Mesenchymal stem cell (in vitro differentiated cells and primary cell): ENCODE measurements around the gene SUPT5H.

Source experiments
- DNase-seq: peaks from one replicate; pipeline ENCODE4 v3.0.0-alpha.2; 2013
- H2AFZ ChIP-seq: one replicate; pipeline ENCODE4 v1.6.1; 2013; ENCODE audit warnings: low read depth, mild to moderate bottlenecking, control low read depth, inconsistent platforms, low read length, moderate library complexity
- H2AK5ac ChIP-seq: 2 replicates; pipeline ENCODE4 v1.6.1; 2013; ENCODE audit warnings: low read length, moderate library complexity, mild to moderate bottlenecking, inconsistent platforms; ENCODE audit not compliant: severe bottlenecking
- H2BK120ac ChIP-seq: one replicate; pipeline ENCODE4 v1.6.1; 2013; ENCODE audit warnings: low read depth, mild to moderate bottlenecking, inconsistent platforms, low read length, moderate library complexity
- H2BK12ac ChIP-seq, 2 experiments: one replicate each; pipeline ENCODE4 v1.6.1; 2013; ENCODE audit warnings: inconsistent platforms in 2 of 2, low read length in 2 of 2, mild to moderate bottlenecking in 2 of 2, moderate library complexity in 2 of 2, control low read depth in 1 of 2
- H2BK15ac ChIP-seq: one replicate; pipeline ENCODE4 v1.6.1; 2013; ENCODE audit warnings: mild to moderate bottlenecking, low read depth, inconsistent platforms; ENCODE audit not compliant: poor library complexity, severe bottlenecking
- H2BK5ac ChIP-seq: 2 replicates; pipeline ENCODE4 v1.6.1; 2013; ENCODE audit warnings: low read depth, mild to moderate bottlenecking, low read length, control low read depth, inconsistent platforms; ENCODE audit not compliant: poor library complexity, severe bottlenecking
- H3K14ac ChIP-seq, 2 experiments: one replicate each; pipeline ENCODE4 v1.6.1; 2013; ENCODE audit warnings: inconsistent platforms in 2 of 2, low read length in 2 of 2, control low read depth in 1 of 2, mild to moderate bottlenecking in 1 of 2, moderate library complexity in 1 of 2
- H3K18ac ChIP-seq, 2 experiments: one replicate each; pipeline ENCODE4 v1.6.1; 2013; ENCODE audit warnings: inconsistent platforms in 2 of 2, low read length in 2 of 2, control low read depth in 1 of 2, low read depth in 1 of 2, mild to moderate bottlenecking in 1 of 2
- H3K23ac ChIP-seq, 2 experiments: one replicate each; pipeline ENCODE4 v1.6.1; 2013; ENCODE audit warnings: inconsistent platforms in 2 of 2, low read length in 2 of 2, mild to moderate bottlenecking in 2 of 2, moderate library complexity in 2 of 2, control low read depth in 1 of 2
- H3K27ac ChIP-seq: 2 replicates; pipeline ENCODE4 v1.5.1; 2013; ENCODE audit warnings: mild to moderate bottlenecking, moderate library complexity, low read length, control low read depth, inconsistent platforms; ENCODE audit not compliant: poor library complexity, severe bottlenecking
- H3K27me3 ChIP-seq, 2 experiments: 2 replicates each; pipeline versions ENCODE4 v1.6.1 to v1.7.0; 2013; ENCODE audit warnings: low read length in 2 of 2, mild to moderate bottlenecking in 2 of 2, moderate library complexity in 2 of 2, control low read depth in 1 of 2, inconsistent platforms in 1 of 2; ENCODE audit not compliant: control insufficient read depth in 1 of 2, insufficient read depth in 1 of 2
- H3K36me3 ChIP-seq, 2 experiments: 2 replicates each; pipeline versions ENCODE4 v1.6.1 to v1.7.0; 2013; ENCODE audit warnings: low read length in 2 of 2, control low read depth in 1 of 2, inconsistent platforms in 1 of 2, low read depth in 1 of 2, mild to moderate bottlenecking in 1 of 2; ENCODE audit not compliant: insufficient read depth in 2 of 2, control insufficient read depth in 1 of 2
- H3K4ac ChIP-seq, 2 experiments: one replicate each; pipeline ENCODE4 v1.6.1; 2013; ENCODE audit warnings: inconsistent platforms in 2 of 2, low read length in 2 of 2, mild to moderate bottlenecking in 2 of 2, moderate library complexity in 2 of 2, control low read depth in 1 of 2, low read depth in 1 of 2
- H3K4me1 ChIP-seq: 2 replicates; pipeline ENCODE4 v1.6.1; 2013; ENCODE audit warnings: low read depth, low read length, control low read depth; ENCODE audit not compliant: control insufficient read depth, insufficient read depth
- H3K4me2 ChIP-seq: 2 replicates; pipeline ENCODE4 v1.6.1; 2013; ENCODE audit warnings: low read length, mild to moderate bottlenecking, inconsistent platforms; ENCODE audit not compliant: poor library complexity, severe bottlenecking
- H3K4me3 ChIP-seq, 2 experiments: 2 replicates each; pipeline versions ENCODE4 v1.5.1 to v1.7.0; 2013; ENCODE audit warnings: low read length in 2 of 2, mild to moderate bottlenecking in 2 of 2, control low read depth in 1 of 2, low read depth in 1 of 2; ENCODE audit not compliant: insufficient read depth in 1 of 2
- H3K79me1 ChIP-seq: replicated peaks from 2 replicates; pipeline ENCODE4 v1.6.1; 2013; ENCODE audit warnings: mild to moderate bottlenecking, control low read depth, low read length, inconsistent platforms; ENCODE audit not compliant: poor library complexity, severe bottlenecking
- H3K9ac ChIP-seq: 2 replicates; pipeline ENCODE4 v1.7.0; 2013; ENCODE audit warnings: mild to moderate bottlenecking, low read length, moderate library complexity
- H3K9me3 ChIP-seq: 2 replicates; pipeline ENCODE4 v1.7.0; 2013; ENCODE audit warnings: mild to moderate bottlenecking, low read length; ENCODE audit not compliant: control insufficient read depth
- H4K8ac ChIP-seq: one replicate; pipeline ENCODE4 v1.6.1; 2013; ENCODE audit warnings: inconsistent platforms, mild to moderate bottlenecking, low read length, moderate library complexity
- H4K91ac ChIP-seq: one replicate; pipeline ENCODE4 v1.6.1; 2013; ENCODE audit warnings: mild to moderate bottlenecking, low read length, inconsistent platforms
- WGBS: methylation state at CpG from one replicate; pipeline ENCODE4 v1.1.7; 2013; ENCODE audit warnings: mixed read lengths; 5-methylcytosine and 5-hydroxymethylcytosine counted together

SUPT5H gene

DNA sequence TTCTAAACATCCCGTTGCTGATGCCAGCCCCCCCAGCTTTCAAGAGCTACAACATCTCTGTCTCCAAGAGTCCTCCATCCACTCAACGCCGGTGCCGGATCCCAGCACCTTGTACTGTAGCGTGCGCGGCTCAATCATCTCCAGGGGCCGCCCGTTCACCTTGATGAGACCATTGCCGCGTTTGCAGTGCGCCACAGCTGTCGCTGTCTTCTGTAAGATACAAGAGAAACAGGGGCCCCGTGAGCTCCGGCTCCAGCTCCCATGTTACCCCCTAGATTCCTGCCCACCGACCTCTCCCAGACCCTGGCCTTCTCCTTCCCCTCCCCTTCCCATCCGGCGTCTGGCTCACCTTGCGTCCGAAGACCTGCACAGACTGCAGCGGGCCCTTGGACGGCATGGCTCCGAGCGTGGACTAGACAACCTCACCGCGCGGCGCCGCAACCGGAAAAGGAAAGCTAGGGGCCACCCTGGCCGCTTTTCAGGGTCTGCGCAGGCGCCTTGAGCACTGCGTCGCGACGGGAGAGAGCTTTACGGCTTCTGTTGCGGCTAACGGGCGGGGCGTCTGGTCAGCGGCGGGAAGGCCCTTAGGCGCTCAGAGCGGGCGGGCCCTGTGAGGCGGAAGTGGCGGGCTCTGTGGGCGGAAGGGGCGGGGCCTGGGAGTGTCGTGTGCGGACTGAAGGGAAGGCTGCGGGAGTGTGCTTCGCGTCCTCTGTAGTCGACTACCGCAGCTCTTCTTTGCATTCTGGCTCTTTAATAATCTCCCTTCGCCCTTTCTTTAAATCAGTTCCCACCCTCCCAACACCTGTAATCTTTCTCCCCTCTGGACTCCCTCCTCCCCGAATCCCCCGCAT is 9.7 kb upstream of the SUPT5H start, which contains the start of gene RPS16:
Gene RPS16 (minus strand): TSS at position 451 of the 851 bp plus-strand sequence. CDS start 54 bp downstream, at position 397.
- H3K18ac ChIP-seq = peak within 1 kb of the TSS; percentile 88 to 93
- peak within 1 kb of the TSS; percentile 64 for H2BK120ac ChIP-seq
- peak within 1 kb of the TSS; percentile 99 for H3K4me3 ChIP-seq
- peak within 1 kb of the TSS in 1 of 2 experiments; percentile 35 for H2BK12ac ChIP-seq
- H3K9ac ChIP-seq = peak within 1 kb of the TSS; percentile 99
- no peaks in the 10 kb centered on the region for H3K27me3 ChIP-seq
- H3K4ac ChIP-seq = peak within 1 kb of the TSS; percentile 57 to 97
- H2AFZ ChIP-seq = no peak within 1 kb of the TSS
- peak within 1 kb of the TSS; percentile 85 for H3K27ac ChIP-seq
- WGBS = 1% methylated on average over 49 of the region's 61 CpGs
- H4K91ac ChIP-seq = peak within 1 kb of the TSS; percentile 77
- peaks cover 24% of the 10 kb centered on the region for H3K4me1 ChIP-seq
- H2BK5ac ChIP-seq = peak within 1 kb of the TSS; percentile 87
- no peaks in the 10 kb centered on the region for H3K9me3 ChIP-seq
- DNase-seq = peak; percentile 97
- H3K4me2 ChIP-seq = peak within 1 kb of the TSS; percentile 82
- peaks cover 13% of the 10 kb centered on the region for H3K79me1 ChIP-seq
- H3K14ac ChIP-seq = peak within 1 kb of the TSS in 1 of 2 experiments; percentile 95
- H2AK5ac ChIP-seq = peak within 1 kb of the TSS; percentile 77
- peak within 1 kb of the TSS; percentile 86 for H4K8ac ChIP-seq
- no peak within 1 kb of the TSS for H3K23ac ChIP-seq
- H2BK15ac ChIP-seq = peak within 1 kb of the TSS; percentile 29
- H3K36me3 ChIP-seq = peaks cover 33 to 35% of the 10 kb centered on the region in 2 experiments

DNA sequence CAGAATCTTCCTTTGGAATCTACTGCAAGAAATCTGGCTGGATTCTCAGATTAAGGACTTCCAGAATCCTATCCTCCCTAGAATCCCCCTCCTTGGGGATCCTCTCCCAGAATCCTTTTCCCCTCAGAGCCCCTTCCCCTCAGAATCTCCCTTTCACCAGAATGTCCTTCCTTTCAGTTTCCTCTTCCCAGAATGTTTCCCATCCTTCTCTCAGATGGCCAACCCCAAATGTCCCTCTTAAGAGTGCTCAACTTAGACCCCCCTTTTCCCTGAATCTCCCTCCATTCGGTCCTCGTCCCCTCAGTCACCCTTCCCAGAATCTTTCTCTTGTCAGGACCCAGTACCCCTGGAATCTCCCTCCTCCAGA is 9.0 kb upstream of the SUPT5H start:
- Histone ChIP-seq H2BK5ac (no peak overlapping the region), H3K9ac (peak overlapping the region; percentile 99), H2AFZ (no peak overlapping the region), H2BK15ac (peak overlapping the region; percentile 29), H4K91ac (no peak overlapping the region), H2BK12ac (peak overlapping the region in 1 of 2 experiments; percentile 35), H2AK5ac (peak overlapping the region; percentile 77), H3K4me1 (peaks cover 18% of the 10 kb centered on the region), H4K8ac (peak overlapping the region; percentile 69), H3K18ac (peak overlapping the region in 1 of 2 experiments; percentile 28), H2BK120ac (peak overlapping the region; percentile 24), H3K23ac (no peak overlapping the region), H3K9me3 (no peaks in the 10 kb centered on the region), H3K27ac (peak overlapping the region; percentile 78), H3K14ac (no peak overlapping the region), H3K4me2 (peak overlapping the region; percentile 82), H3K4ac (peak overlapping the region in 1 of 2 experiments; percentile 41), H3K36me3 (peaks cover 28 to 30% of the 10 kb centered on the region in 2 experiments), H3K27me3 (no peaks in the 10 kb centered on the region), H3K79me1 (peaks cover 13% of the 10 kb centered on the region), H3K4me3 (peak overlapping the region; percentile 3 to 99)
- 4% methylated on average over 2 of the region's 2 CpGs for WGBS
- DNase-seq = no peak

DNA sequence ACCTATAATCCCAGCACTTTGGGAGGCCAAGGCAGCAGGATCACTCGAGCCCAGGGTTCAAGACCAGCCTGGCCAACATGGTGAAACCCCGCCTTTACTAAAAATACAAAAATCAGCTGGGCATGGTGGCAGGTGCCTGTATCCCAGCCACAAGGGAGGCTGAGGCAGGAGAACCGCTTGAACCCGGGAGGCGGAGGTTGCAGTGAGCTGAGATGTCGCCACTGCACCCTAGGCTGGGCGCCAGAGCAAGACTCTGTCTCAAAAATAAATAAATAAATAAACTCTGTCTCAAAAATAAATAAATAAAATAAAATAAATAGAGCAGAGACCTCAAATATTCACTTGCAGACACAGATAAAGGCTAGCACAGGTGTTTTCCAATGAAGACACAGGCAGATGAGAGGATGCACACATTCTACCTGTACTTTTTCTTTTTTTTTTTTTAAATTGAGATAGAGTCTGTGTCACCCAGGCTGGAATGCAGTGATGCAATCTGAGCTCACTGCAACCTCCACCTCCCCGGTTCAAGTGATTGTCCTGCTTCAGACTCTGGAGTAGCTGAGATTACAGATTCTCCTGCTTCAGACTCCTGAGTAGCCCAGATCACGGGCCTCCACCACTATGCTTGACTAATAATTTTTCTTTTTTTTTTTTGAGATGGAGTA is 7.0 kb upstream of the SUPT5H start:
- Histone ChIP-seq H3K36me3 (peaks cover 13 to 15% of the 10 kb centered on the region in 2 experiments), H3K23ac (no peak overlapping the region), H4K8ac (no peak overlapping the region), H3K27me3 (no peaks in the 10 kb centered on the region), H3K4ac (no peak overlapping the region), H3K9ac (peak overlapping the region; percentile 5), H2BK5ac (no peak overlapping the region), H2BK15ac (no peak overlapping the region), H3K4me1 (peaks cover 16% of the 10 kb centered on the region), H2BK12ac (no peak overlapping the region), H3K18ac (no peak overlapping the region), H3K14ac (no peak overlapping the region), H2AK5ac (peak overlapping the region; percentile 77), H2BK120ac (no peak overlapping the region), H3K27ac (peak overlapping the region; percentile 10), H2AFZ (no peak overlapping the region), H4K91ac (no peak overlapping the region), H3K9me3 (no peaks in the 10 kb centered on the region), H3K4me2 (no peak overlapping the region), H3K79me1 (peaks cover 9% of the 10 kb centered on the region), H3K4me3 (no peak overlapping the region)
- DNase-seq = peak; percentile 42
- WGBS = 84% methylated on average over 6 of the region's 9 CpGs
